Measurements from ENCODE around the gene OR13J1. TPM values are rescaled to one million over a fixed set of nuclear protein-coding genes. Genes with fewer than 3 reads are reported as not detected.

Gene OR13J1
- total RNA-seq, 1 donor from 2014 or later = not detected

DNA sequence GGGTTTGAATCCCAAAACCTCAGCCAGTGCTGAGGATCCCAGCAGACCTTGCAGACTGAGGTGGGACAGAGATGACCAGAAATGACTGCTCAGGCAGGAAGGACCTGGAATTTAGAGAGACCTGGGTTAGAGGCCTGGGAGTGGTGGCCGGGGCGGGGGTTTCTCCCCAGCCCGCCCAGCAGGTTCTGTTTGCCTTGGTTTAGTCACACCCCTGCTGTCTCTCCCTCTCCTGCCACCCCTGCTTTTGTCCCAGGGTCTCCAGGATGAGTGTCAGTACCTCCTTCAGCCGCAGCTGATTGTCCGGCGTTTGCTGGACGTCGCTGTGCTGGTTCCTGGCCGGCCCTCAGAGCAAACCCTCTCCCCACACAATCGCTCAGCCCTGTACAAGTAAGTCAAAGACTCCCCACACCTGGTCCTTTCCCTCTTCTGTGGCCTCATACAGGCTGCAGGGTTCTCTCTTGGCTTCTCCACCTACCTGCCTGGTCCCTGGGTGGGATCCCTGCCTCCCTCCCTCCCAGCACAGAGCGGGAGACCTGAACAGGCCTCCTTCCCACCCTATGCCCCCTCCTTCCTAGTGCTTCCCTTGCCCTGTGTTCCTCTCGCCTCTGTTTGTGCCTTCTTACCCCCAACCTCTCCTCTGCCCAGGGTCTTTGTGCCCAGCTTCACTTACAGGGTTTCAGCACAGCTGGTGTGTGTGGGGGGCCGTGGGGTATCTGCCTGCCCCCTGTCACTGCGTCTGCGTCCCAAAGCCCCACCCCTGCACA lies 29.1 kb downstream of the OR13J1 start:
- TF ChIP-seq, protein P1, sequence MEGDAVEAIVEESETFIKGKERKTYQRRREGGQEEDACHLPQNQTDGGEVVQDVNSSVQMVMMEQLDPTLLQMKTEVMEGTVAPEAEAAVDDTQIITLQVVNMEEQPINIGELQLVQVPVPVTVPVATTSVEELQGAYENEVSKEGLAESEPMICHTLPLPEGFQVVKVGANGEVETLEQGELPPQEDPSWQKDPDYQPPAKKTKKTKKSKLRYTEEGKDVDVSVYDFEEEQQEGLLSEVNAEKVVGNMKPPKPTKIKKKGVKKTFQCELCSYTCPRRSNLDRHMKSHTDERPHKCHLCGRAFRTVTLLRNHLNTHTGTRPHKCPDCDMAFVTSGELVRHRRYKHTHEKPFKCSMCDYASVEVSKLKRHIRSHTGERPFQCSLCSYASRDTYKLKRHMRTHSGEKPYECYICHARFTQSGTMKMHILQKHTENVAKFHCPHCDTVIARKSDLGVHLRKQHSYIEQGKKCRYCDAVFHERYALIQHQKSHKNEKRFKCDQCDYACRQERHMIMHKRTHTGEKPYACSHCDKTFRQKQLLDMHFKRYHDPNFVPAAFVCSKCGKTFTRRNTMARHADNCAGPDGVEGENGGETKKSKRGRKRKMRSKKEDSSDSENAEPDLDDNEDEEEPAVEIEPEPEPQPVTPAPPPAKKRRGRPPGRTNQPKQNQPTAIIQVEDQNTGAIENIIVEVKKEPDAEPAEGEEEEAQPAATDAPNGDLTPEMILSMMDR (IDR thresholded peaks at IDR 0.05) = no peak
- H3K36me3 ChIP-seq = no peaks in the 10 kb centered on the region

GRCh38 chr9:35839926-35840325 lies 30.3 kb downstream of the OR13J1 start:
- Histone ChIP-seq H3K36me3 (no peaks in the 10 kb centered on the region), H3K4me3 (no peak overlapping the region), H3K9me3 (no peaks in the 10 kb centered on the region), H3K27ac (no peak overlapping the region), H3K27me3 (ENCODE audit: low read depth) (no peaks in the 10 kb centered on the region), H3K4me1 (peaks cover 26% of the 10 kb centered on the region)
- ATAC-seq (no peak), DNase-seq (no peak)
- intact Hi-C loops (cut with DNase I) = no loop called here
- TF ChIP-seq, protein P1 (IDR thresholded peaks at IDR 0.05) = no peak

More for the DNA sequence above, 29.1 kb downstream of the OR13J1 start:
- Histone ChIP-seq H3K4me3 (no peak overlapping the region), H3K27ac (no peak overlapping the region), H3K27me3 (ENCODE audit: low read depth) (no peaks in the 10 kb centered on the region), H3K9me3 (no peaks in the 10 kb centered on the region), H3K4me1 (peaks cover 27% of the 10 kb centered on the region)
- intact Hi-C loops (cut with DNase I) = no loop called here
- ATAC-seq (no peak), DNase-seq (no peak)

DNA sequence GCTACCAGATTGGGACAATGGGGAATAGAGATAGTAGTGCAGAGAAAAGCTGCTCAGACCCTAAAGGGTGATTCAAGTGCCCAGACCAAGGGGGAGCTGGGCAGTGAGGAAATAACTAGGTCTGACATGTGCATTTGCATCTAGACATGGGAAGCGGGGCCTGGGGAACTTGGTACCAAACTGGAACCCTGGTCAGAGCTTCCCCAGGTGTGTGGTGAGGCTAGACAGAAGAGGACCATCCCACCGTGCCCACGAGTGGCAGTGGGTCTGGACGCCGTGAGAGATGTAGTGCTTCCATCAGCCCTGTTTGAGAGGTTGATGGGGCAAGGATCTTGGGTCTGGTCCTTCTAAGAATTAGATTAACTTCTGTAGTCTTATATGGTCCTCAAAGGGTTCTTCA lies 33.6 kb downstream of the OR13J1 start:
- Histone ChIP-seq H3K4me1 (peaks cover 28% of the 10 kb centered on the region), H3K36me3 (no peaks in the 10 kb centered on the region), H3K27me3 (ENCODE audit: low read depth) (no peaks in the 10 kb centered on the region), H3K27ac (no peak overlapping the region), H3K9me3 (no peaks in the 10 kb centered on the region), H3K4me3 (no peak overlapping the region)
- ATAC-seq (no peak), DNase-seq (no peak)
- intact Hi-C loops (cut with DNase I) = no loop called here
- TF ChIP-seq, protein P1 (IDR thresholded peaks at IDR 0.05) = no peak

GRCh38 chr9:35835766-35836165 lies 34.4 kb downstream of the OR13J1 start:
- peaks cover 31% of the 10 kb centered on the region for H3K4me1 ChIP-seq
- H3K27me3 ChIP-seq (ENCODE audit: low read depth) = no peaks in the 10 kb centered on the region
- intact Hi-C loops (cut with DNase I) = no loop called here
- no peaks in the 10 kb centered on the region for H3K9me3 ChIP-seq
- H3K4me3 ChIP-seq = no peak overlapping the region
- ATAC-seq = no peak
- H3K27ac ChIP-seq = no peak overlapping the region
- no peaks in the 10 kb centered on the region for H3K36me3 ChIP-seq
- TF ChIP-seq, protein P1 (IDR thresholded peaks at IDR 0.05) = no peak
- DNase-seq = no peak

- H3K4me3 ChIP-seq = no peak overlapping the region
- no peak overlapping the region for H3K27ac ChIP-seq
- TF ChIP-seq, protein P1 (IDR thresholded peaks at IDR 0.05) = no peak
- peaks cover 36% of the 10 kb centered on the region for H3K4me1 ChIP-seq
- intact Hi-C loops (cut with DNase I) = no loop called here
- no peak for DNase-seq
- peak in 1 of 2 donors; percentile 22 for ATAC-seq
- no peaks in the 10 kb centered on the region for H3K27me3 ChIP-seq (ENCODE audit: low read depth)
- no peaks in the 10 kb centered on the region for H3K9me3 ChIP-seq
- no peaks in the 10 kb centered on the region for H3K36me3 ChIP-seq
Observed at GRCh38 chr9:35835216-35835632, 35.0 kb downstream of the OR13J1 start.

Data from lower lobe of right lung (tissue), 2 donors.